ENCODE measurements around the gene CYBA.

- TF ChIP-seq, protein P1, sequence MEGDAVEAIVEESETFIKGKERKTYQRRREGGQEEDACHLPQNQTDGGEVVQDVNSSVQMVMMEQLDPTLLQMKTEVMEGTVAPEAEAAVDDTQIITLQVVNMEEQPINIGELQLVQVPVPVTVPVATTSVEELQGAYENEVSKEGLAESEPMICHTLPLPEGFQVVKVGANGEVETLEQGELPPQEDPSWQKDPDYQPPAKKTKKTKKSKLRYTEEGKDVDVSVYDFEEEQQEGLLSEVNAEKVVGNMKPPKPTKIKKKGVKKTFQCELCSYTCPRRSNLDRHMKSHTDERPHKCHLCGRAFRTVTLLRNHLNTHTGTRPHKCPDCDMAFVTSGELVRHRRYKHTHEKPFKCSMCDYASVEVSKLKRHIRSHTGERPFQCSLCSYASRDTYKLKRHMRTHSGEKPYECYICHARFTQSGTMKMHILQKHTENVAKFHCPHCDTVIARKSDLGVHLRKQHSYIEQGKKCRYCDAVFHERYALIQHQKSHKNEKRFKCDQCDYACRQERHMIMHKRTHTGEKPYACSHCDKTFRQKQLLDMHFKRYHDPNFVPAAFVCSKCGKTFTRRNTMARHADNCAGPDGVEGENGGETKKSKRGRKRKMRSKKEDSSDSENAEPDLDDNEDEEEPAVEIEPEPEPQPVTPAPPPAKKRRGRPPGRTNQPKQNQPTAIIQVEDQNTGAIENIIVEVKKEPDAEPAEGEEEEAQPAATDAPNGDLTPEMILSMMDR (IDR thresholded peaks at IDR 0.05 in 2 of 3, conservative IDR thresholded peaks at IDR 0.05 in 1 of 3; ENCODE audit: control insufficient read depth in 2 of 3, extremely low read depth in 1 of 3, insufficient read depth in 1 of 3, low read depth in 3 of 3, low read length in 3 of 3) = no peak
- TF ChIP-seq EP300 (IDR thresholded peaks at IDR 0.05; ENCODE audit: borderline replicate concordance in 1 of 2, control insufficient read depth in 1 of 2, low read depth in 2 of 2, low read length in 2 of 2) = no peak
- no peak for TF ChIP-seq FOXK2 (IDR thresholded peaks at IDR 0.05)
- TF ChIP-seq CHD2 (IDR thresholded peaks at IDR 0.05; ENCODE audit: borderline replicate concordance, low read depth, low read length) = no peak
Measured at GRCh38 chr16:88693420-88694177, 42.7 kb upstream of the CYBA start.

All from GM12878 (cell line).